H1 (cell line): ENCODE results near the gene PNCK. TPM values are rescaled to one million over a fixed set of nuclear protein-coding genes. Genes with fewer than 3 reads are reported as not detected.

ENCODE experiments used
- CTCF ChIA-PET: fragments of 300-600 bp; sonication (Branson Sonifier 250); formaldehyde crosslinking; loops from one replicate; lab custom pipeline; 2021; ENCODE audit not compliant: partially characterized antibody; lab: Charles Lee
- POLR2A ChIA-PET: fragments of 300-600 bp; sonication (Branson Sonifier 250); formaldehyde crosslinking; loops from one replicate; lab custom pipeline; 2021; ENCODE audit warnings: inconsistent platforms; ENCODE audit not compliant: partially characterized antibody; lab: Charles Lee
- DNase-seq, 2 experiments: peaks; one replicate each; pipeline versions ENCODE4 v3.0.0 to v3.0.0-alpha.2; 2010 to 2022; ENCODE audit warnings: low spot score in 2 of 2, low read depth in 1 of 2, mixed read lengths in 1 of 2
- FAIRE-seq: peaks from 2 replicates; lab custom pipeline; 2011; peaks lifted over from hg19 to GRCh38; lab: Jason Lieb, UNC
- H2AFZ ChIP-seq: 2 replicates; pipeline ENCODE4 v1.8.1; 2012; ENCODE audit warnings: low read length, inconsistent platforms
- H2AK5ac ChIP-seq: 2 replicates; pipeline ENCODE4 v1.6.1; 2013; ENCODE audit warnings: low read depth, low read length
- H2BK120ac ChIP-seq: replicated peaks from 2 replicates; pipeline ENCODE3; 2013; ENCODE audit warnings: low read depth, low read length, inconsistent platforms
- H2BK12ac ChIP-seq: 2 replicates; pipeline ENCODE4 v1.6.1; 2013; ENCODE audit warnings: low read depth, low read length
- H2BK15ac ChIP-seq: 2 replicates; pipeline ENCODE4 v1.6.1; 2013; ENCODE audit warnings: low read length
- H2BK20ac ChIP-seq: 2 replicates; pipeline ENCODE4 v1.6.1; 2013; ENCODE audit warnings: low read length
- H2BK5ac ChIP-seq: 2 replicates; pipeline ENCODE4 v1.6.1; 2013; ENCODE audit warnings: low read depth, low read length
- H3K14ac ChIP-seq: 2 replicates; pipeline ENCODE4 v1.6.1; 2013; ENCODE audit warnings: inconsistent platforms; ENCODE audit not compliant: insufficient read length
- H3K18ac ChIP-seq: 2 replicates; pipeline ENCODE4 v1.6.1; 2013; ENCODE audit warnings: low read length; ENCODE audit errors: extremely low read depth
- H3K23ac ChIP-seq: 2 replicates; pipeline ENCODE4 v1.6.1; 2013; ENCODE audit warnings: inconsistent platforms; ENCODE audit not compliant: insufficient read length
- H3K23me2 ChIP-seq: 2 replicates; pipeline ENCODE4 v1.6.1; 2013; ENCODE audit warnings: low read depth, low read length
- H3K27ac ChIP-seq: 2 replicates; pipeline ENCODE4 v1.6.1; 2011; ENCODE audit warnings: low read depth, low read length, inconsistent platforms
- H3K27me3 ChIP-seq, 4 experiments: replicated peaks in 1 of 4; 1 replicate in 1 of 4; 2 replicates in 3 of 4; pipeline versions ENCODE4 v1.6.1 to v1.8.1; 2011 to 2013; ENCODE audit warnings: low read length in 3 of 4, mild to moderate bottlenecking in 3 of 4, inconsistent platforms in 2 of 4, mixed read lengths in 2 of 4, moderate library complexity in 1 of 4; ENCODE audit not compliant: control insufficient read depth in 3 of 4, insufficient read depth in 3 of 4; ENCODE audit errors: extremely low read depth in 1 of 4
- H3K36me3 ChIP-seq, 4 experiments: 2 replicates each; pipeline versions ENCODE4 v1.6.1 to v1.8.1; 2011 to 2013; ENCODE audit warnings: mild to moderate bottlenecking in 4 of 4, low read length in 3 of 4, moderate library complexity in 2 of 4, control low read depth in 1 of 4, inconsistent platforms in 1 of 4; ENCODE audit not compliant: insufficient read depth in 4 of 4, control insufficient read depth in 2 of 4
- H3K4ac ChIP-seq: replicated peaks from 2 replicates; pipeline ENCODE3; 2013; ENCODE audit warnings: low read length, low read depth, mixed read lengths, inconsistent platforms; ENCODE audit not compliant: insufficient read length
- H3K4me1 ChIP-seq, 4 experiments: replicated peaks in 1 of 4; 1 replicate in 1 of 4; 2 replicates in 3 of 4; pipeline versions ENCODE4 v1.6.1 to v1.8.1; 2011 to 2013; ENCODE audit warnings: low read length in 3 of 4, inconsistent platforms in 2 of 4, mixed read lengths in 1 of 4; ENCODE audit not compliant: insufficient read depth in 4 of 4, control insufficient read depth in 3 of 4
- H3K4me2 ChIP-seq, 2 experiments: 2 replicates each; pipeline versions ENCODE4 v1.6.1 to v1.8.1; 2011 to 2013; ENCODE audit warnings: low read depth in 2 of 2, low read length in 2 of 2, control low read depth in 1 of 2, inconsistent platforms in 1 of 2, mild to moderate bottlenecking in 1 of 2; ENCODE audit not compliant: insufficient read depth in 1 of 2
- H3K4me3 ChIP-seq, 4 experiments: fragments of 200-600, 300-600 bp in 1 of 4; sonication (generic), shearing (Covaris generic), sonication (Bioruptor Twin) in 1 of 4; 2 replicates each; pipeline versions ENCODE4 v1.5.1 to v1.8.1; 2011 to 2016; ENCODE audit warnings: low read length in 4 of 4, low read depth in 3 of 4, control low read depth in 2 of 4, inconsistent platforms in 2 of 4, mild to moderate bottlenecking in 2 of 4, mixed read lengths in 1 of 4, moderate library complexity in 1 of 4; ENCODE audit not compliant: insufficient read depth in 2 of 4; ENCODE audit errors: extremely low read depth in 1 of 4
- H3K56ac ChIP-seq: replicated peaks from 2 replicates; pipeline ENCODE3; 2013; ENCODE audit warnings: low read depth, mild to moderate bottlenecking, mixed read lengths, low read length, inconsistent platforms; ENCODE audit not compliant: insufficient read length
- H3K79me1 ChIP-seq: 2 replicates; pipeline ENCODE4 v1.6.1; 2013; ENCODE audit warnings: low read depth, low read length, control low read depth
- H3K79me2 ChIP-seq, 2 experiments: 2 replicates each; pipeline versions ENCODE4 v1.6.1 to v1.8.1; 2012 to 2013; ENCODE audit warnings: low read length in 2 of 2, mild to moderate bottlenecking in 2 of 2, inconsistent platforms in 1 of 2; ENCODE audit not compliant: insufficient read depth in 2 of 2, control insufficient read depth in 1 of 2
- H3K9ac ChIP-seq, 4 experiments: replicated peaks in 1 of 4; 1 replicate in 1 of 4; 2 replicates in 3 of 4; pipeline versions ENCODE4 v1.6.1 to v1.8.1; 2011 to 2013; ENCODE audit warnings: low read depth in 3 of 4, low read length in 3 of 4, control low read depth in 2 of 4, mild to moderate bottlenecking in 2 of 4, moderate library complexity in 2 of 4, inconsistent platforms in 1 of 4; ENCODE audit errors: extremely low read depth in 1 of 4
- H3K9me3 ChIP-seq, 2 experiments: 2 replicates each; pipeline versions ENCODE4 v1.6.1 to v1.8.1; 2012 to 2013; ENCODE audit warnings: mild to moderate bottlenecking in 2 of 2, moderate library complexity in 2 of 2, control low read depth in 1 of 2, inconsistent platforms in 1 of 2, low read depth in 1 of 2, low read length in 1 of 2, mixed read lengths in 1 of 2; ENCODE audit not compliant: insufficient read depth in 2 of 2
- H4K20me1 ChIP-seq, 2 experiments: replicated peaks in 1 of 2; 2 replicates each; pipeline versions ENCODE3 to v1.8.1; 2011 to 2013; ENCODE audit warnings: inconsistent platforms in 2 of 2, low read length in 2 of 2, mild to moderate bottlenecking in 1 of 2; ENCODE audit not compliant: insufficient read depth in 2 of 2, control insufficient read depth in 1 of 2
- H4K5ac ChIP-seq: 2 replicates; pipeline ENCODE4 v1.6.1; 2013; ENCODE audit warnings: low read length, low read depth, mixed read lengths, inconsistent platforms; ENCODE audit not compliant: insufficient read length
- H4K8ac ChIP-seq: 2 replicates; pipeline ENCODE4 v1.8.0; 2013; ENCODE audit warnings: mild to moderate bottlenecking, moderate library complexity, low read length, inconsistent platforms; ENCODE audit not compliant: insufficient read depth; ENCODE audit errors: extremely low read depth
- H4K91ac ChIP-seq: replicated peaks from 2 replicates; pipeline ENCODE3; 2013; ENCODE audit warnings: low read length, mixed read lengths, inconsistent platforms; ENCODE audit not compliant: insufficient read length
- EZH2 ChIP-seq: fragments of 200-600 bp; sonication (generic); IDR thresholded peaks from 2 replicates; pipeline ENCODE4 v1.7.1; 2012; ENCODE audit warnings: low read depth, mild to moderate bottlenecking, moderate library complexity, low read length, inconsistent platforms; ENCODE audit not compliant: severe bottlenecking
- GABPA ChIP-seq: IDR thresholded peaks from 2 replicates; pipeline ENCODE4 v1.6.1; 2011; ENCODE audit warnings: mild to moderate bottlenecking, low read length, moderate library complexity, borderline replicate concordance; ENCODE audit not compliant: insufficient read depth
- RNF2 ChIP-seq: fragments of 200-900, 300-1000 bp; sonication (generic); IDR thresholded peaks from 2 replicates; pipeline ENCODE4 v1.7.1; 2016; ENCODE audit warnings: borderline replicate concordance, low read depth, mild to moderate bottlenecking, antibody characterized with exemption, low read length; ENCODE audit not compliant: poor library complexity, severe bottlenecking; ENCODE audit errors: missing control alignments
- SUZ12 ChIP-seq: fragments of 200-600 bp; sonication (generic); IDR thresholded peaks from 2 replicates; pipeline ENCODE4 v1.6.1; 2012; ENCODE audit warnings: mild to moderate bottlenecking, inconsistent platforms, low read length, moderate library complexity, mixed read lengths
- WGBS, 2 experiments: shearing (Covaris generic) in 1 of 2; methylation state at CpG; one replicate each; pipeline versions ENCODE4 v1.1.6 to v1.1.7; 2013 to 2015; ENCODE audit warnings: low lambda C conversion rate in 2 of 2, mixed read lengths in 2 of 2, inconsistent platforms in 1 of 2, low coverage in 1 of 2, missing lambda C conversion rate in 1 of 2; ENCODE audit not compliant: insufficient replicate concordance in 2 of 2, insufficient coverage in 1 of 2, insufficient read length in 1 of 2; ENCODE audit errors: extremely low coverage in 1 of 2, missing lambda C conversion rate in 1 of 2; 5-methylcytosine and 5-hydroxymethylcytosine counted together
- polyA plus RNA-seq, 7 experiments: library from polyadenylated mRNA; depleted of rRNA in 3 of 7; stranded (reverse) in 5 of 7; unstranded in 2 of 7; fragments of >200 nt in 5 of 7; fragments of 200-250 nt in 2 of 7; gene quantifications; 1 replicate in 5 of 7; 2 replicates in 1 of 7; 4 replicates in 1 of 7; pipeline versions ENCODE4 v1.2.1 to v1.2.3, GENCODE V29; 2011 to 2013; ENCODE audit warnings: missing spikeins in 2 of 7, mixed read lengths in 2 of 7
- total RNA-seq: library from RNA; stranded (reverse); fragmentation: NEBNext Ultra II Directional; extraction: Animal tissue kit (Norgen Biotek cat#: 25700); gene quantifications from 2 replicates; pipeline ENCODE4 v1.2.1, GENCODE V29; 2021
- TF ChIP-seq, protein P1 (sequence below), 3 experiments: IDR thresholded peaks; 1 replicate in 2 of 3; 2 replicates in 1 of 3; pipeline versions ENCODE4 v1.5.1 to v1.6.1; 2011; ENCODE audit warnings: low read length in 3 of 3, mild to moderate bottlenecking in 3 of 3, inconsistent platforms in 2 of 3, low read depth in 1 of 3, moderate library complexity in 1 of 3; ENCODE audit not compliant: insufficient read depth in 1 of 3; ENCODE audit errors: control extremely low read depth in 1 of 3

Gene PNCK
- total and polyA plus RNA-seq, 2 of the 8 experiments (the other 6 are each of a cell fraction or from before 2014, with no cell fraction given): 6.2 to 6.3 TPM

DNA sequence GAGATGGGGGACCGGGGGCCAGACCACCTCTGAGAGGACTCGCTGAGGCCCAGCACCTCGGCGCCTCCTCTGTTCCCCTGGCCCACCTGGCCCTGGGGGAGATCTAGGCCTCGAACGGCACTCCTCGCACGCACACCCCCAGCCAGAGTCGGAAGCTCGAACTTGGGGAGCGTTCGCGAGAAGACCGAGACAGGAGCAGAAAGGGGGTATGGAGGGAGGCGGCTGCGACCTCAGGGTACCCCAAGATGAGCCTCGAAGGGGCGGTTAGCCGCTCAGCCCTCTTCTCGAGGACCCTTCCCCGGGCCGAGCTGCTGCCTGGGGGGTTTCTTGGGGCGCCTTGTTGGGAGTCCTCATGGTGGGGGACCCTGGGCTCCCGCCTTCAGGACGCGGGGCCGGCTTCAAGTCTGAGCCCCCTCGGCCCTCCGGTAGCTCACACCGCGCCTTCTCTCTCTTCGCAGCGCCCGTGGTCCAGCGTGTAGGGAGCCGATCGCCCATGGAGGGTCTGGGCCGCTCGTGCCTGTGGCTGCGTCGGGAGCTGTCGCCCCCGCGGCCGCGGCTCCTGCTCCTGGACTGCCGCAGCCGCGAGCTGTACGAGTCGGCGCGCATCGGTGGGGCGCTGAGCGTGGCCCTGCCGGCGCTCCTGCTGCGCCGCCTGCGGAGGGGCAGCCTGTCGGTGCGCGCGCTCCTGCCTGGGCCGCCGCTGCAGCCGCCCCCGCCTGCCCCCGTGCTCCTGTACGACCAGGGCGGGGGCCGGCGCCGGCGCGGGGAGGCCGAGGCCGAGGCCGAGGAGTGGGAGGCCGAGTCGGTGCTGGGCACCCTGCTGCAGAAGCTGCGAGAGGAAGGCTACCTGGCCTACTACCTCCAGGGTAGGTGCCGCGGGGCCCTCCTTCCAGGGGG, 25.9 kb downstream of the PNCK start:
- Histone ChIP-seq H3K18ac (no peak overlapping the region), H2BK20ac (no peak overlapping the region), H3K4me1 (peaks cover 0 to 12% (median 6%) of the 10 kb centered on the region in 4 experiments; a peak in 4 of 7 replicates), H3K9ac (no peak overlapping the region), H2BK12ac (no peak overlapping the region), H4K91ac (no peak overlapping the region), H3K36me3 (peaks cover 0 to 4% (median 0%) of the 10 kb centered on the region in 4 experiments; a peak in 1 of 8 replicates), H3K27me3 (peaks cover 64 to 65% (median 65%) of the 10 kb centered on the region in 4 experiments), H3K14ac (no peak overlapping the region), H4K20me1 (peaks cover 0 to 15% of the 10 kb centered on the region in 2 experiments), H2BK120ac (no peak overlapping the region), H3K23ac (no peak overlapping the region), H3K23me2 (peaks cover 6% of the 10 kb centered on the region; the same call in 1 of the 2 replicates), H2AFZ (no peak overlapping the region), H2BK15ac (no peak overlapping the region), H3K4me2 (peak overlapping the region; percentile 61 to 63), H4K5ac (no peak overlapping the region), H3K79me1 (no peaks in the 10 kb centered on the region), H3K4ac (no peak overlapping the region), H4K8ac (no peak overlapping the region; the same call in 1 of the 2 replicates), H2AK5ac (no peak overlapping the region), H3K56ac (no peak overlapping the region), H3K9me3 (no peaks in the 10 kb centered on the region; a peak in 1 of 4 replicates), H3K4me3 (peak overlapping the region in 2 of 4 experiments; percentile 4 to 48; a peak in 3 of 8 replicates), H3K27ac (no peak overlapping the region), H3K79me2 (no peaks in the 10 kb centered on the region), H2BK5ac (no peak overlapping the region)
- ChIA-PET POLR2A (interaction anchor here (1.3 to 1.4 kb wide), 2 partner anchors 37 to 48 kb away, joined by 3 to 5 read pairs; no protein-coding TSS in a partner anchor), CTCF (interaction anchor here (1.0 to 28.7 kb wide), 11 partner anchors 3 to 109 kb away, joined by 3 to 408 read pairs (median 17); partner anchors contain the start of gene DUSP9)
- 17% methylated on average over 14 of the region's 85 CpGs; no CpG with 5 or more reads in 1 of the 2 experiments for WGBS, 2 experiments
- TF ChIP-seq RNF2 (no peak), EZH2 (peak; percentile 75), GABPA (no peak), SUZ12 (peak; percentile 85)
- TF ChIP-seq, protein P1, sequence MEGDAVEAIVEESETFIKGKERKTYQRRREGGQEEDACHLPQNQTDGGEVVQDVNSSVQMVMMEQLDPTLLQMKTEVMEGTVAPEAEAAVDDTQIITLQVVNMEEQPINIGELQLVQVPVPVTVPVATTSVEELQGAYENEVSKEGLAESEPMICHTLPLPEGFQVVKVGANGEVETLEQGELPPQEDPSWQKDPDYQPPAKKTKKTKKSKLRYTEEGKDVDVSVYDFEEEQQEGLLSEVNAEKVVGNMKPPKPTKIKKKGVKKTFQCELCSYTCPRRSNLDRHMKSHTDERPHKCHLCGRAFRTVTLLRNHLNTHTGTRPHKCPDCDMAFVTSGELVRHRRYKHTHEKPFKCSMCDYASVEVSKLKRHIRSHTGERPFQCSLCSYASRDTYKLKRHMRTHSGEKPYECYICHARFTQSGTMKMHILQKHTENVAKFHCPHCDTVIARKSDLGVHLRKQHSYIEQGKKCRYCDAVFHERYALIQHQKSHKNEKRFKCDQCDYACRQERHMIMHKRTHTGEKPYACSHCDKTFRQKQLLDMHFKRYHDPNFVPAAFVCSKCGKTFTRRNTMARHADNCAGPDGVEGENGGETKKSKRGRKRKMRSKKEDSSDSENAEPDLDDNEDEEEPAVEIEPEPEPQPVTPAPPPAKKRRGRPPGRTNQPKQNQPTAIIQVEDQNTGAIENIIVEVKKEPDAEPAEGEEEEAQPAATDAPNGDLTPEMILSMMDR (IDR thresholded peaks at IDR 0.05; ENCODE audit: control extremely low read depth in 1 of 3, insufficient read depth in 1 of 3, low read depth in 1 of 3, low read length in 3 of 3): no peak
- no peak for FAIRE-seq
- no peak for DNase-seq
